NCI-H226 (cell line): Measurements from ENCODE around the gene SSR4.

Experiments
- DNase-seq: peaks from one replicate; pipeline ENCODE4 v3.0.0-alpha.2; 2015

SSR4 gene

GRCh38 chrX:153782313-153782712 is 12.2 kb upstream of the SSR4 start:
- no peak for DNase-seq

DNA sequence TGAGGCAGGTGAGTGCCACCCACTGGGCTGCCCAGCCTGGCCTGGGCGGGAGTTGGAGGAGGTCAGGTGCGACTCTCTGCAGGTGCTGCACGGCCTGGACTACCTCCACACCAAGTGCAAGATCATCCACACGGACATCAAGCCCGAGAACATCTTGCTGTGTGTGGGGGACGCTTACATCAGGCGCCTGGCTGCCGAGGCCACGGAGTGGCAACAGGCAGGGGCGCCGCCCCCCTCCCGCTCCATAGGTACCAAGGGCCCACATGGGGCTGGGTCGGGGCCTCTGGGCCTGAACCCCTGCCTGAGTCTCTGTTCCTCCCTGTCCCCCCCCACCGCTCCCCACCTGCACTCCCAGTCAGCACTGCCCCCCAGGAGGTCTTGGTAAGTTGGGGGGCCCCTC is 11.6 kb upstream of the SSR4 start:
- DNase-seq, result no peak

DNA sequence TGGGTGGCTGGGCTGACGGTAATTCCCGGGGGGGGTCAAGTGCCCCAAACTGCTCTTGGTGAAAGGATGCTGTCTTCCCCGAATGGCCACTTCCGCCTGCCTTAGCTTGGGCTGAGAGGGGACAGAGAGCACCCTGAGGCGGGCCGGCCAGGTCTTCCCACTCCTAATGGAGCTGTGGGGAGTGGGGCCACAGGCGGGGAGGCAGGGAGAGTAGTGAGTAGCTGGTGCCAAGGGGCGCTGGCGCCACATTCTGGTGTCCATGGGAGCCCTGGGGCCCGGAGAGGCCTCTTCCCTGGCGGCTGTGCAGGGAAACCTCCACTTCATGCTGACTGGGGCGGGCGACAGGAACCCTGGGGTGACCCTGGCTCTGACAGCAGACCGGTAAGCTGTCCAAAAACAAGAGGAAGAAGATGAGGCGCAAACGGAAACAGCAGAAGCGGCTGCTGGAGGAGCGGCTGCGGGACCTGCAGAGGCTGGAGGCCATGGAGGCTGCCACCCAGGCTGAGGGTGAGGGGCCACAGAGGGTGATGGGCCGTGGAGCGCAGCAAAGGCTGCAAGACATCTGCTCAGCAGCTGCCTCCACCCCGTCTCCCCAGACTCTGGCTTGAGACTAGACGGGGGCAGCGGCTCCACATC is 11.0 kb upstream of the SSR4 start:
- no peak for DNase-seq

GRCh38 chrX:153784325-153784967 is 10.0 kb upstream of the SSR4 start:
- DNase-seq, result no peak

- DNase-seq, result no peak
Observed at GRCh38 chrX:153786669-153787068, 7.8 kb upstream of the SSR4 start.

DNA sequence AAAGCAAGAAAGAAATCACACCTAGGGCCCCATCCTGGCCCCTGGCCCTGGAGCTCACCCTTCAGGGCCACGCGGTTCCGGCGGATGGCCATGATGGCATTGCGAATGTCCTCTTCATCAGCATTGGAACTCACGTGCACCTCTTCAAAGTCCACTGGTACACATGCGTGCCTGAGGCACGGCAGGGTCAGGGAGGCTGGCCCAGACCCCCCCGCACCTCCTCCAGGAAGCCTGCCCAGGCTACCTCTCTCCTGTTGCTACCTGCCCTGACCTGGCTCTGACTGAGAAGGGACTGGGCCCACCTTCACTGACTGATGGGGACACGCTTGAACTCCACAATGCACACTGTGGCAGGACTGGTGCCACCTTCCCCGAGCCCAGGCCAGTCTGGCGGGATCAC is 4.8 kb upstream of the SSR4 start:
- no peak for DNase-seq

- DNase-seq, result no peak
Observed at GRCh38 chrX:153791104-153791852, 3.2 kb upstream of the SSR4 start.

- DNase-seq, result no peak
Observed at GRCh38 chrX:153792368-153792767, 2.1 kb upstream of the SSR4 start.

DNA sequence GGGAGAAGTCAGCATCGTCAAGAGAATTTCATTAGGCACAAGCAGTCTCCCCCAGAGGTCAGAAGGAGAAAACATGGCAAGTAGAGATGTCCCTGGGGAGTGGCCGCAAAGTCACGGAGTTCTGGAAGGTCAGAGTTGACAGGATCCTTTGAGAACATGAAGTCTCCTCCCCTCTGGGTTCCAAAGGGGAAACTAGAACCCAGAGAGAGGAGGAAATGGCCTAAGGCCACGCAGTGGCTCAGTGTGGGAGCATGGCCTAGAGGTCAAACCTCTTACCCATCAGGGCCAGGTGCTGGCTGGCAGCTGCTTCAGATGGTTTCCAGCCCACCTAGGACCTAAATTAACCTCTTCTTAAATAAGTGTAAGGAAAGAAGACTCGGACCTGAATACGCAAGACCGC is 1.2 kb upstream of the SSR4 start:
- no peak for DNase-seq

DNA sequence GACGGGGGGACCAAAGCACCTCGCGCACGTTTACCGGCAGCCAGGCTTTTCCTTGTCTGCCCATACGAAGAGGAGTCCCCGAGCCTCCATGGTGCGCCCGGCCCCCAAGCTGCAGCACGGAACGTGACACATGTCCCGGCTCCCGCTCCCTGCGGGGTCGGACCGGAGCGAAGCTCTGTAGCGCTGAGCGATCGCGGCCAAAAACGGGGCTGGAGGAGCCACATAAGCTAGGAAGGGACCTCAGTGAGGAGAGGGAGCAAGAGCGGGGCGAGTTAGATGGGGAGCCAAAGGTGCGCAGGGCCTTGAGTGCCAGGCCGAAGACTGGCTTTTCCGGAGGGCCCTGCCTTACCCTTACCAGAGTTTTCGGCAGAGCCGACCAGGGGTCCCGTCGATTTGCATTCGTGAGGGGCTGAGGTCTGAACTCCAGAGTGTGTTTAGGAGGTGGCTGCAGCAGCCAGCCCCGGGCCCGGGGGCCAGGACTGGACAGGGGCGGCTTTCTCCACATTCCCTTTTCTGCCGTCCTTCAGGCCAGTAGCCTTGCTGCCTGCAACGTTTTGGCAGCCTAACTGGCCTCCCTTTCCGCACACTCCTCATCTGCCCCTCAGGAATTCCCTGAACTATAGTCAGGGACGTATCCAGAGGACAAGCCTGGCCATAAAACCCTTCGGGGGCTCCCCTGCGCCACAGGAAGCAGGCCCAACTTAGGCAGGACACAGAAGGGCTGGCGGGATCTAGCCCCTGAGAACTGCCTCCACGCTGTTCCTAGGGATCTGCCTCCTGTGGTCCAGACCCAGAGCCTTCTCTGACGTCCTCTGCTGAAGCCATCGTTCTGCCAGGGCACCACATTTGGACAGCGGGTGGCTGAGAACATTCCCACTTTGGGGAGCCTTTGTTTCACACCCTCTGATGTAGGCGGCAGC is 689 bp downstream of the SSR4 start:
- no peak for DNase-seq

DNA sequence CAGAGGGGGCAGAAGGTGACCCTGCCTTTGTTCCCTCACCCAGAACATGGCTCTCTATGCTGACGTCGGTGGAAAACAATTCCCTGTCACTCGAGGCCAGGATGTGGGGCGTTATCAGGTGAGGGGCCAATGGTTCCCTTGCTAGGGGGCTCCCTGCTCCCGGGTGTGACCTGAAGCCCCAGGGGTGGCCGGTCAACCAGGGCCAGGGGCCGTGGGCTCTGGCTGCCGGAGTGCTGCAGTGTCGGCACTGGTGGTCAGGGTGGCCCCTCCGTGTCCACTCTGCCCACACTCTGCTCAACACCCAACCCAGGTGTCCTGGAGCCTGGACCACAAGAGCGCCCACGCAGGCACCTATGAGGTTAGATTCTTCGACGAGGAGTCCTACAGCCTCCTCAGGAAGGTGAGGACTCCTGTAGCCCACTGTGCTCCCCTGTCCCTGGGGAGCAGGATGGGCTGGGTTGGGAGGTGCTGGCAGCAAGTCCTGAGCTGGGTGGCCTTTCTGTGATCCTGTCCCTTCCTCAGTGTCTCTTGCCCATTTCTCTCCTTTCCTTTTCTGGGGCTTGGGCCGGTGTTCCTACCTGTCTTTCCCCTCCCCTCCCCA is 3.0 kb downstream of the SSR4 start:
- DNase-seq, result no peak

- DNase-seq, result no peak
Observed at GRCh38 chrX:153799326-153799725, 4.9 kb downstream of the SSR4 start.

DNA sequence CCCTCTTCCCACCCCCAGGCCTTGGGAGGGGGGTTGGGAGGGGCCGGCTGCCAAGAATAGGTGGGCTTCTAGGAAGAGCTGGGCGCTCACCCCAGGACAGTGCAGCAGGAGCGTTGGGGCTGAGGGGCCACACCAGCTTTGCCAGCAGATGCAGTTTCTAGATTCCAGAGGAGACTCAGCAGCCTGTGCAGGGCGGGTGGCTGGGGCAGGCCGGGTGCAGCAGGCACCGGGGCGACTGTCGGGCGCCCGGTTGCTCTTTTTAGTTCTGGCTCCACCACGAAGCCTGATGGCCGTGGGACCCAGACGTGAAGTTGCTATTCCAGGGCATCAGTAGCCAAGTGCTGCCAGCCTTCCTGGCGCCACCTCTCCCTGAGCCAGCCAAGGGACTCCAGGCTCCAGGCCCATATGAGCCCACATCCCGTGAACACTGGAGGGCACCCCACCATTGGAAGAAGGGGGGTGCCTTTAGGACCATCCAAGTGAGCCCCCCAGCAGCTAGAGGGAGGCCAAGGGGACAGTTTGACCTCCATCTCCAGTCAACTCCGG is 5.8 kb downstream of the SSR4 start:
- DNase-seq, result no peak

DNA sequence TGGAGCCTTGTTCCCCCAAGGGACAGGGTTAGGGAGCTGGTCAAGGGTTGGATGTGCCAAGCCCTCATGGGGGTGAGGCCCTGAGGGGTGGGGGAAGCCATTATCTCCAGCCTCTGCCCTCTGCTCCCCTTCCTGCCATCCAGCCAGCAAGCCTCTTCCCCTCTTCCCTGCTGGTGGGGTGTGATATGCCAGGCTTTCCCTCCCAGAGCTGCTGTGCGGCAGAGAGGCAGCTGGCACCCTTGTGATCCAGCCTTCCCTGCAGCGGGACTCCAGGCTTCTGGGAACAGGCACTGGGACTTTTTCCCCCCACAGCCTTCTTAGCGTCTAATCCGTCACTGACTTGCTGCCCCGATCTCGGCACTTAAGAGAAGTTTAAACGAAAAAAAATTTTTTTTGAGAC is 6.3 kb downstream of the SSR4 start:
- no peak for DNase-seq

- DNase-seq, result no peak
Observed at GRCh38 chrX:153801669-153802068, 7.2 kb downstream of the SSR4 start.

- DNase-seq, result no peak
Observed at GRCh38 chrX:153802513-153803045, 8.1 kb downstream of the SSR4 start.

DNA sequence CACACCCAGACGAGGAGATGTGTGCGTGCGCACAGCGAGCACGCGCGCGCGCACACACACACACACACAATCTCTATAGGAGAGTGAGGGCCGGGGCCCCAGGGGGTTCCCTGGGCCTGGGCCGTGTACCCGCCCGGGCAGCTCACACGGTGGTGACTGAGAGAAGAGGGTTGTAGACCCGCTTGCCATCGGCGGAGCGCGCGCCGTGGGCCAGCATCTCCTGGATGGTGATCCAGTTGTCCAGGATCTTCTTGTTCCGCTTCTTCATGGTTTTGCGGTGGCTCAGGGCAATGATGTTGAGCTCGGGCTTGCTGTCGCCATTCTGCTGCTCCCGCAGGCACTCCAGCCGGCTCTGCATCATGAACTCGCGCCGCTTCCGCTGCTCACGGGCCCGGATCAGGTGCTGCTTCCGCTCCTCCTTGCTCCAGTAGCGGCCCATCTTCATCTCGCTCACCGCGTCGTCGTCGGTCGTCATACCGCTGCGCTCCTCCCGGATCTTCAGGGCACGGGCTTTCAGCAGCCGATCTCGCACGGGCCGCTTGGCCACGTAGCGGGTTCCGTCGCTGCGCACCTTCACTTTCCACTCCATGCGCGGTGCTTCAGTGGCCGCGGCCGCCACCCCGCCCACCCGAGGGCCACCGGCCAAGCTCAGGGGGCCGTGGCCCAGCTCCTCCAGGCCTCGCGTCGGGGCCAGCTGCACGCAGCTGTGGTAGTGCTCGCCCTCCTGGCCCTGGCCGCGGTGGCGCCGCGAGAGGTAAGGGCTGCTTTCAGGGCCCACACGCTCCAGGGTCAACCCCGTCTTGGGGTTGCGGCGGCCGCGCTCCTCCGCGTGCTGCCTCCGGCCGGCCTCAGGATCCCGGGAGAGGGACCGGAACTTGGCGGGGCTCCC is 9.0 kb downstream of the SSR4 start:
- DNase-seq, result no peak

GRCh38 chrX:153804100-153804595 is 9.7 kb downstream of the SSR4 start:
- no peak for DNase-seq

DNA sequence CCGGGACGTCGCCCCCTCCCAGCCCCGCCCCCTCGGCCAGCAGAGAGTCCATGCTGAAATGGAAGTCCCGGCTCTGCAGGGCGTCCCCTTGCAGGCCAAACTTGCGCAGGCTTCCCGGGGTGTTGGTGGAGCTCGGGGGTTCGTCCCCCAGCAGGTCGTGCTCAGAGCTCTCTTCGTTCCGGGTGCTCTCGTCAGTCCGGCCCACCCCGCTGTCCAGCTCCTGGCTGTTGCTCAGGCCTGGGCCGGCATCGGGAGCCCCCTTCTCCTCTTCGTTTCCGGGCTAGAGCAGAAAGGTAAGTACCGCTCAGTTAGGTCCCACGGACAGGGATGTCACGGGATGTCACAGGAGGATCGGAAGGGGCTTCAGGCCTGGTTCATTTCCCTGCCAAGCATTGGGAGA is 10.2 kb downstream of the SSR4 start:
- DNase-seq, result no peak

- DNase-seq, result no peak
Observed at GRCh38 chrX:153805436-153805835, 11.0 kb downstream of the SSR4 start.

- DNase-seq, result no peak
Observed at GRCh38 chrX:153806999-153807575, 12.6 kb downstream of the SSR4 start.
